Middle frontal gyrus (tissue), 1 donor: ENCODE results near the gene PCCA.
"Not testable (repeated sequence)": the region's sequence is repeated elsewhere in the genome, so short reads cannot be mapped to it uniquely, and the experiment has no call there.

ENCODE experiments used
- DNase-seq: peaks from one replicate; pipeline ENCODE4 v3.0.0-alpha.2; 2015; ENCODE audit warnings: low spot score; ENCODE audit errors: extremely low spot score

The PCCA gene

GRCh38 chr13:100138859-100139491 is 50.1 kb downstream of the PCCA start:
- no peak for DNase-seq

GRCh38 chr13:100139817-100140216 is 50.9 kb downstream of the PCCA start:
- no peak for DNase-seq

- DNase-seq, result no peak
Observed at GRCh38 chr13:100140441-100140840, 51.5 kb downstream of the PCCA start.

- DNase-seq, result not testable (repeated sequence)
Observed at GRCh38 chr13:100141461-100141961, 52.6 kb downstream of the PCCA start.

- no peak for DNase-seq
Observed at GRCh38 chr13:100146534-100146933, 57.6 kb downstream of the PCCA start.

GRCh38 chr13:100147825-100148224 is 58.9 kb downstream of the PCCA start:
- DNase-seq, result no peak

GRCh38 chr13:100148422-100148821 is 59.5 kb downstream of the PCCA start:
- DNase-seq, result no peak

- DNase-seq, result no peak
Observed at GRCh38 chr13:100149389-100149788, 60.5 kb downstream of the PCCA start.

GRCh38 chr13:100150711-100151110 is 61.8 kb downstream of the PCCA start:
- not testable (repeated sequence) for DNase-seq

GRCh38 chr13:100154842-100155416 is 66.0 kb downstream of the PCCA start:
- no peak for DNase-seq

- no peak for DNase-seq
Observed at GRCh38 chr13:100156788-100157187, 67.9 kb downstream of the PCCA start.

GRCh38 chr13:100158569-100158968 is 69.7 kb downstream of the PCCA start:
- no peak for DNase-seq

GRCh38 chr13:100159584-100159983 is 70.7 kb downstream of the PCCA start:
- no peak for DNase-seq

- DNase-seq, result no peak
Observed at GRCh38 chr13:100160450-100160849, 71.6 kb downstream of the PCCA start.

GRCh38 chr13:100163375-100163774 is 74.5 kb downstream of the PCCA start:
- no peak for DNase-seq

- no peak for DNase-seq
Observed at GRCh38 chr13:100173203-100173602, 84.3 kb downstream of the PCCA start.

- DNase-seq, result not testable (repeated sequence)
Observed at GRCh38 chr13:100174455-100174854, 85.6 kb downstream of the PCCA start.

GRCh38 chr13:100175078-100175802 is 86.3 kb downstream of the PCCA start:
- DNase-seq, result no peak

GRCh38 chr13:100175803-100176182 is 86.9 kb downstream of the PCCA start:
- DNase-seq, result no peak

- no peak for DNase-seq
Observed at GRCh38 chr13:100176801-100177400, 88.0 kb downstream of the PCCA start.

GRCh38 chr13:100178309-100178708 is 89.4 kb downstream of the PCCA start:
- DNase-seq, result no peak

- DNase-seq, result no peak
Observed at GRCh38 chr13:100179276-100179675, 90.4 kb downstream of the PCCA start.
